ENCODE measurements around the gene MYH10. TPM values are rescaled to one million over a fixed set of nuclear protein-coding genes. Genes with fewer than 3 reads are reported as not detected.

The MYH10 gene
- total RNA-seq, 2 experiments from 2014 or later = 8.3 to 10.3 TPM

DNA sequence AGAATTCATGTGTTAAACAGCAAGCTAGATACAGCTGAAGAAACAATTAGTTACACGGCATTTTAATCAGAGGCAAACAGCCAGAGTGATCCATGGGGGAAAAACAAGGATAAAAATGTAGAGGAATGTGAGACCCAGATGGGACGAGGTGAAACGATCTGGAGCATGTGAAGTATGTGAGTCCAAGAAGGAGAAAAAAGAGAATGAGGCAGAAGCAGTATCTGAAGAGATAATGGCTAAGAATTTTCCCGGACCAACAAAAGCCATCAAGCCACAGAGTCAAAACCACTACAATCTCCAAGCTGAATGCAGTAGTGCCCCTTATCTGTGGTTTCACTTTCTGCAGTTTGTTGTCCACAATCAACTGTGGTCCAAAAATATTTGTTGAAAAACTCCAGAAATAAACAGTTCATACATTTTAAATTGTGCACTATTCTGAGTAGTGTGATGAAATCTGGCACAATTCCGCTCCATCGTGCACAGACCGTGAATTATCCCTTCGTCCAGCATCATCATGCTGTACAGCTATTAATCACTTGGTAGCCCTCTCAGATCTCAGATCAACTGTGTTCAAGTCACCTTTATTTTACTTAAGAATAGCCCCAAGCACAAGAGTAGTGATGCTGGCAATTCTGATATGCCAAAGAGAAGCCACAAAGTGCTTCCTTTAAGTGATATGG is 18.8 kb downstream of the MYH10 start:
- no peaks in the 10 kb centered on the region for H3K9me3 Mint-ChIP-seq
- ChIA-PET POLR2A (no interaction called here), CTCF (no interaction called here)
- H3K27me3 Mint-ChIP-seq = peaks cover 9% of the 10 kb centered on the region
- H3K36me3 Mint-ChIP-seq (ENCODE audit: low read depth) = no peaks in the 10 kb centered on the region
- H3K4me3 Mint-ChIP-seq = no peak overlapping the region
- no peak for DNase-seq
- H3K4me1 Mint-ChIP-seq = no peaks in the 10 kb centered on the region
- no peak overlapping the region for H3K27ac Mint-ChIP-seq

DNA sequence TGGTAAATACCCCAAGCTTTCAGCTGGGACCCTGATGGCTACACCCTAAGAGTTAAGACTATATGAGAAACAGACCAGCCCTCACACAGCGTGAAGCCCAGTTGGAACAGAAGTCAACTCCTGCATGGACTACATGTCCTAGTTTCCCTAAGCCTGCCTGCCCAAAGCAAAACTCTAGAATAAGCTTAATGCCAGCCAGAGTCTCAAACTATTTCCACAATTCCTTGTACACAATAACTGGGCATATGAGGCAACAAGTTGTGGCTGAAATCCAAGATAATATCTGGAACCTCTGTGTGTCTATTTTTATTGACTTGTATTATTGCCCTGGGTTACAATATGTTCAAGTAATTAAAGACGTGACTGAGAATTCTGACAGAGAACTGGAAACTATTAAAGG is 19.4 kb downstream of the MYH10 start:
- Mint-ChIP-seq H3K4me3 (no peak overlapping the region), H3K4me1 (no peaks in the 10 kb centered on the region), H3K36me3 (ENCODE audit: low read depth) (no peaks in the 10 kb centered on the region), H3K27me3 (peaks cover 7% of the 10 kb centered on the region), H3K9me3 (no peaks in the 10 kb centered on the region), H3K27ac (no peak overlapping the region)
- ChIA-PET POLR2A (no interaction called here), CTCF (no interaction called here)
- DNase-seq = no peak

DNA sequence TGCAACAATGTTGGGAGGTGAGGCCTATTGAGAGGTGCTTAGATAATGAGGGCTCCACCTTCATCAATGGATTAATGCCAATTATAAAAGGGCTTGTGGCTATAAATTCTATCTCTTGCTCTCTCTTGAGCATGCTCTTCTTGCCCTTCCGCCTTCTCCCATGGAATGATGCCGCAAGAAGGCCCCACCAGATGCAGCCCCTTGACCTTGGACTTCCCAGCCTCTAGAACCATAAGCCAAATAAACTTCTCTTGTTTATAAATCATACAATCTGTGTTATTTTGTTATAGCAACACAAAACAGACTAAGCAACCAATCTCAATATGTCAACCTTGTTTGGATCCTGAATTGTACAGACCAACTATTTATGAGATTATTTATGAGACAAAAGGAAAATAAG is 20.0 kb downstream of the MYH10 start:
- H3K9me3 Mint-ChIP-seq = no peaks in the 10 kb centered on the region
- H3K36me3 Mint-ChIP-seq (ENCODE audit: low read depth) = no peaks in the 10 kb centered on the region
- ChIA-PET POLR2A (no interaction called here), CTCF (interaction anchor here (0.6 kb wide), 1 partner anchor 30 kb away, joined by 3 read pairs; no protein-coding TSS in a partner anchor)
- H3K4me1 Mint-ChIP-seq = no peaks in the 10 kb centered on the region
- no peak overlapping the region for H3K4me3 Mint-ChIP-seq
- H3K27me3 Mint-ChIP-seq = peaks cover 7% of the 10 kb centered on the region
- no peak overlapping the region for H3K27ac Mint-ChIP-seq
- no peak for DNase-seq

DNA sequence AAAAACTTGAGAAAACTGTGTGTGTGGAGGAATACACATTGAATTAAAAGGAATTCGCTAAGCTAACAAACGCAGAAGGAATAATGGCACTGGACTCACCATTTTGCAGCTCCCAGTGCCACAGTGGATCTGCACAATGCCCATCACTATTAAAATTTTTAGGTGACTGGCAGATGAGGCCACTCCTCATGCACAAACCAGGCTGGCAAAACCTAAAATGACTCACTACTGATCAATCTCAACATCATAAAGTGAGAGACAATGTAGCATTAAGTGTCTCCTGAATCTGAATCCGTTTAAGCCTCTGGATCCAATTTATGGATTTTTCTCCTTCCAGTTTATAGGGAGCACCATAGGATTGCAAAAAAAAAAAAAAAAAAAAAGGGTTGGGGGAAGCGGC is 20.6 kb downstream of the MYH10 start:
- DNase-seq = no peak
- POLR2A ChIA-PET = no interaction called here

DNA sequence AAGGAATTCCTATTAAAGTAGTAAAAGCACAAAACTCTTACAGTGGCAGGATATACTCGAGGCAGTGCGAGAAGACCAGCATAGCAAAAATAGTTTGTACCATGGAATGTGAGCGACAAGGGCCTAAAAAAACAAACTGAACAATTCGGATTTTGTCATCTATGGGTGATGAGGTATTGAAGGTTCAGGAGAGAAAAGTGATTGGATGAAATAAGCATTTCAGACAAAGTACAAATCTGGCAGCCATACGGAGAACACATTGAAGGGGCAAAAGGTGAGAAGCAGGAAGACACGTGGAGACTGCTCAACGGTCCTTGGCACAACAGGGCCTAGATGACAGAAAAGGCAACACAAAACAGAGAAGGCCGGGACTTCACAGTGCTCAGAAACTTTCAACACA is 22.5 kb downstream of the MYH10 start:
- no peak for DNase-seq
- Mint-ChIP-seq H3K9me3 (no peaks in the 10 kb centered on the region), H3K36me3 (ENCODE audit: low read depth) (no peaks in the 10 kb centered on the region), H3K27ac (no peak overlapping the region), H3K4me1 (no peaks in the 10 kb centered on the region), H3K4me3 (no peak overlapping the region), H3K27me3 (peaks cover 2% of the 10 kb centered on the region)
- POLR2A ChIA-PET = no interaction called here
- CTCF ChIA-PET = no interaction called here

More for the DNA sequence above, 20.6 kb downstream of the MYH10 start:
- Mint-ChIP-seq H3K27me3 (peaks cover 4% of the 10 kb centered on the region), H3K27ac (no peak overlapping the region), H3K9me3 (no peaks in the 10 kb centered on the region), H3K4me1 (no peaks in the 10 kb centered on the region), H3K36me3 (ENCODE audit: low read depth) (no peaks in the 10 kb centered on the region), H3K4me3 (no peak overlapping the region)
- CTCF ChIA-PET = interaction anchor here (0.6 kb wide), 2 partner anchors 31 to 515 kb away, joined by 3 read pairs; no protein-coding TSS in a partner anchor

DNA sequence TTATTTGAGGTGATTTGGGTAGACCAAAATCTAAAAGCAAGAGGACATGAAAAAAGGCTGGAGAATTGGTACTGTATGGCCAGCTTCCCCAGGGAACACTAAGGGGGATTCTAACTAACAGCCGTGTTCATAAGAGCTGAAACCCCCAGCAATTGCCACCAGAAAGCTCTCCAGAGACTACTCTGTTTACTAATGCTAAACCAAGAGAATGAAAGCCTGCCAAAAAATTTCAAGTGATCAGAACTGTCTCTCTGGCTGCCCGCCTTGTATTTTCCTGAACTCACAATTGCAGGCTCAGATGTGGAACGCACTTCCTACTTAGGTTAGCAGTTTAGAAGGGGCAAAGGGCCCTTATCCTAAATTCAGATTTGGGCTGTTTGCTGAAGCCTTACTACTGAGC is 24.1 kb downstream of the MYH10 start:
- no peaks in the 10 kb centered on the region for H3K4me1 Mint-ChIP-seq
- no peak for DNase-seq
- H3K36me3 Mint-ChIP-seq (ENCODE audit: low read depth) = no peaks in the 10 kb centered on the region
- POLR2A ChIA-PET = no interaction called here
- H3K27me3 Mint-ChIP-seq = peaks cover 2% of the 10 kb centered on the region
- H3K27ac Mint-ChIP-seq = no peak overlapping the region
- CTCF ChIA-PET = no interaction called here
- H3K4me3 Mint-ChIP-seq = no peak overlapping the region
- no peaks in the 10 kb centered on the region for H3K9me3 Mint-ChIP-seq

DNA sequence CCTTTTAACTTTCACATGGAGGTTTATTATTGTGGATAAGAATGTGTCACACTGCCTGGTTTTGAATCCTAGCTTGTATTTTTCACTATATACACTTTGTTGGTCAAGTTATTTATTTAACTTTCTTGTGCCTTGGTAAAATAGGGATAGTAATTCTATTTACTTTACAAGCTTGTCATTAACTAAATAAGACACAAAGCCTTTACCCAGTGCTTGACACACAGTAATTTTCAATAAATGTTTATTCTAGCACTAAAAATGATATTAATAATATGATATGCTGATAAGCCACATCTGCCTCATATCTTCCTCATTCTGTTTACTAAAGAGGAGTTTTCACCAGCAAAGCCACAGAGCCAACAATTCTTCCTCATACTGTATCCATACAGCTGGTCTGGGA is 27.8 kb downstream of the MYH10 start:
- Mint-ChIP-seq H3K27me3 (peaks cover 2% of the 10 kb centered on the region), H3K27ac (no peak overlapping the region), H3K4me3 (no peak overlapping the region), H3K36me3 (ENCODE audit: low read depth) (no peaks in the 10 kb centered on the region), H3K9me3 (no peaks in the 10 kb centered on the region), H3K4me1 (no peaks in the 10 kb centered on the region)
- CTCF ChIA-PET = no interaction called here
- no peak for DNase-seq
- POLR2A ChIA-PET = no interaction called here

DNA sequence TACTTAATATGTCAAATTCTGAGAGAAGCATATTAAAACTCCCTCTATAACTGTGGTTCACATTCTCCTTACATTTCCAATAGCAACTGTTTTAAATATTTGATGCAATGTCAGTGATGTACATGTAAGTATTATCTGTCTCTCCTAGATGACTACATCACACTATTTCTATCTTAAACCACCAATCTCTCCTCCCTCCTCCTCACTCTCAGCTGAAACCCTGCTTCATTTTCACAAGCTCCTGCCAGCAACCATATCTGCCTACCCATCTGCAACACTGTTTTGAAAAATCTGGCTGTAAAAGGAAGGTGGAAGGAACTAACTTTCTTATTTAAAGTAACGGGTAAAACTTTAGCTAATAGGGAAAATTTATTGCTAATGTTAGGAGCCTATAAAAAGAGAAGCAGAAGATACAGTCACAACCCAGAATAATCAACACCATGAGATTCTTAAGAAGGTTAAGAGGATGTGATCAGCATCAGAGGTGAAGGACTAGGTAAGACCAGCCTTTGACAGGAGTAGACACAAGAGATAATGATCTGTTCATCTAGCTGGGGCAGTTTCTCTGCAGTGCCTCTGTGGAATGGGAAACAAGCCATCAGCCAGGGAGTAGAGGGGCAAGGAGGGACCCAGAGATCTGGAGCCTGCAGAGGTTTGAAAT is 31.0 kb downstream of the MYH10 start:
- CTCF ChIA-PET = no interaction called here
- Mint-ChIP-seq H3K27ac (no peak overlapping the region), H3K4me3 (no peak overlapping the region), H3K9me3 (no peaks in the 10 kb centered on the region), H3K36me3 (ENCODE audit: low read depth) (no peaks in the 10 kb centered on the region), H3K4me1 (no peaks in the 10 kb centered on the region), H3K27me3 (peaks cover 2% of the 10 kb centered on the region)
- no peak for DNase-seq
- POLR2A ChIA-PET = no interaction called here

DNA sequence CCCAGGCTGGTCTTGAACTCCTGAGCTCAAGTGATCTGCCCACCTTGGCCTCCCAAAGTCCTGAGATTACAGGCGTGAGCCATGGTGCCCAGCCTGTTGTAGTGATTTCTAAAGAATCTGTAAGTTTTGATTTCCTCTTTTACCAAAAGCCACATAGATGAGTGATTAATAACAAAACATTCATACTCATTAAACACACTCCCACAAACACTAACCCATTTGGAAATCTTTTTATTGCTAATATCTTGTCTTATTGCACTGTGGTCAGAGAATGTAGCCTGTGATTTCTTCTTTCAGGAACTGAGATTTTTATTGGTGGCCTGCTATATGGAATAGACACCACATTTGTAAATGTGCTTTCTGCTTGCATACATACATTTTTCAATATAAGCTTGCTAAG is 31.6 kb downstream of the MYH10 start:
- ChIA-PET POLR2A (no interaction called here), CTCF (no interaction called here)
- no peak for DNase-seq
- Mint-ChIP-seq H3K27ac (no peak overlapping the region), H3K4me3 (no peak overlapping the region), H3K36me3 (ENCODE audit: low read depth) (no peaks in the 10 kb centered on the region), H3K9me3 (no peaks in the 10 kb centered on the region), H3K4me1 (no peaks in the 10 kb centered on the region), H3K27me3 (peaks cover 3% of the 10 kb centered on the region)

DNA sequence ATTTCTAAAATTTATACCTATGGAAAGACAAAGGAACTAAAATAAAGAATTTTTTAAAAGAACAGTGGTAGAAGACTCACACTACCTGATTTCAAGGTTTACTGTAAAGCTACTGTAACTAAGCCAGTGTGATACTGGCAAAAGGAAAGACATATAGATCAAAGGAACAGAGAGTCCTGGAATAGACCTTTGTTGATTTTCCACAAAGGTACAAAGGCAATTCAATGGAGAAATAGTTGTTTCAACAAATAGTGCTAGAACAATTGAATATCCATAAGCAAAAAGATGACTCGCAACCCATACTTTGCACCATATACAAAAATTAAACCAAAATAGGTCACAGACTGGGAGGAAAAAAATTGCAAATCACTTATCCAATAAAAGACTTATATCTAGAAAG is 36.7 kb downstream of the MYH10 start:
- Mint-ChIP-seq H3K9me3 (no peaks in the 10 kb centered on the region), H3K27me3 (peaks cover 8% of the 10 kb centered on the region), H3K4me1 (no peaks in the 10 kb centered on the region), H3K36me3 (ENCODE audit: low read depth) (no peaks in the 10 kb centered on the region), H3K4me3 (no peak overlapping the region), H3K27ac (no peak overlapping the region)
- ChIA-PET POLR2A (no interaction called here), CTCF (no interaction called here)
- no peak for DNase-seq

DNA sequence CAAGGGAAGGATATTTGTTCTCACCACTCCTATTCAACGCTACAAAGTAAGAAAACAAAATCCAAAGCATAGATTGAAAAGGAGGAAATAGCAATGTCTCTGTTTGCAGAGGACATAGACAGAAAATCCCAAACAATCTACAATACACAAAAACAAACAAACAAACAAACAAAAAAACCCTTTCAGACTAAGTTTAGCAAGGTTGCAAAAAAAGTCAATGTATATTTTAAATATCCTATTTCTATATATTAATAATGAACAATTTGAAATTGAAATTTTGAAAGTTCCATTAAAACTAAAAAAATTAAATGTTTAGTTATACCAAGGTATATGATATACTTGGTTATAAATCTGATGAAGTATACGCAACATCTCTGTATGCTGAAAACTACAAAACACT is 37.2 kb downstream of the MYH10 start:
- Mint-ChIP-seq H3K36me3 (ENCODE audit: low read depth) (no peaks in the 10 kb centered on the region), H3K9me3 (no peaks in the 10 kb centered on the region), H3K27ac (no peak overlapping the region), H3K4me1 (no peaks in the 10 kb centered on the region), H3K4me3 (no peak overlapping the region), H3K27me3 (peaks cover 8% of the 10 kb centered on the region)
- no peak for DNase-seq
- ChIA-PET CTCF (no interaction called here), POLR2A (no interaction called here)

DNA sequence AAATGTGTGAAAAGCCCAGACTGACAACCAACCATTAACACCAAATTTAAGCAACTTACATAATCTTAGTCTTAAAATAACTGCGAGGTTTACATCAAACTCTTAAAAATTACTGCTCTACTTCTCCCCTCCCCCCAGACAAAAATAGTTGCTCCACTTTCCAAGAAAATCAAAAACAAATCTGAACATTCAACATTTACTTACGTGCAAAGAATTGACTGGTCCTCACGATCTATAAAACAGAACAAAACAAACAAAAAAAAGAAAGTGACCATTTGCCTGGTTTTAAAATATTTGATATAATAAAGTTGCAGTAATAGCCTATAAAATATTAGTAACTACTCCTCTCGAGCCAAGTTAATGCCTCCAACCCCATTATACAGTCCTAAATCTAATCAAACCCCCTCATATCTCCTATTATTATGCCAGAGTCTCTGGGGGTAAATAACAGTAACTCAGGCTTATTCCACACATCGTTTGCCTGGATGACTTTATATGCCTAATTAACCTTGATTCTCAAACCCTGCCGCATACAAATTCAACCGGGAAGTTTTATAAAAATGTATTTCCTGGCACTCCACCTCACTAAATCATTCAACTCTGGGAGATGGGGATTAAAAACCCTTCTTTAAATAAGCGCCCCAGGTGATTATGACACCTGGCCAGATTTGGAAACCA is 41.5 kb downstream of the MYH10 start:
- CTCF ChIA-PET = no interaction called here
- no peak for DNase-seq
- no peaks in the 10 kb centered on the region for H3K4me1 Mint-ChIP-seq
- H3K27me3 Mint-ChIP-seq = peaks cover 7% of the 10 kb centered on the region
- no peak overlapping the region for H3K4me3 Mint-ChIP-seq
- H3K36me3 Mint-ChIP-seq (ENCODE audit: low read depth) = no peaks in the 10 kb centered on the region
- no peak overlapping the region for H3K27ac Mint-ChIP-seq
- H3K9me3 Mint-ChIP-seq = no peaks in the 10 kb centered on the region
- POLR2A ChIA-PET = no interaction called here

DNA sequence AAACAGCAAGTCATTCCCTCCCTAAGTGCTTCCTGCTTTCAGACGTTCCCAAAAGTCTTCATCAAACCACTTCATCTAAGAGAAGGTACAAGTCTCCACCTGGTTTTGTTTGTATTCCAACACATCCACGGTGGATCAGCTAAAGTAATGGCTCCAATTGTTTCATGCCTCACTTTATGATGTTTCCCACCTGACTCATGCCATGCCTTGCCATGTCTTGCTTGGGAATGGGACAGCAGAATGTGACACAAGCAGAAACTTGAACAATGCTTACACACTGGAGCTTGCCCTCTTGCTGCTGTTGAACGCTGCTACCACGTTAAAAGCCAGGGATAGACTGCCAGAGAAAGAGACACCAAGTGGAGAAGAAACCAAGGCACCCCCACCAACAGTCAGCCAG is 43.8 kb downstream of the MYH10 start:
- Mint-ChIP-seq H3K36me3 (ENCODE audit: low read depth) (no peaks in the 10 kb centered on the region), H3K27me3 (peaks cover 3% of the 10 kb centered on the region), H3K9me3 (no peaks in the 10 kb centered on the region), H3K27ac (no peak overlapping the region), H3K4me1 (no peaks in the 10 kb centered on the region), H3K4me3 (no peak overlapping the region)
- ChIA-PET CTCF (no interaction called here), POLR2A (no interaction called here)
- no peak for DNase-seq

DNA sequence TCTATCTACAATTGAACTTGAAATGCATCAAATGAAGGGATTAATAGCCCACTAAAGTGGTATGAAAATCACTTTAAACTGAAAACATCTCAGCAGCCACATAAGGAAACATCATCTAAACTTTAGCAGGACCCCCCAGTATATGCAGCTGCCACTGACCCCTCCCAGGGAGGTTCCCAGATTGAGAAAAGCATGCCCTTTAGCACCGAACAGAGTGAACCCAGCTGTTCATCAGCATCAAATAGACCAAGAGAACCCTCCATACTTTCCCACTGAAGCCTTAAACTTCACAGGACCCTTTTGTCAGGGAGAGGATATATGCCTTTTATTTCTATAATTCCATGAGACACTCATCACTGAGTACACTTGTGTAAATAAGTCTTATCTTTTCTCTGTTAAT is 44.6 kb downstream of the MYH10 start:
- no peak overlapping the region for H3K27ac Mint-ChIP-seq
- no peak overlapping the region for H3K4me3 Mint-ChIP-seq
- CTCF ChIA-PET = no interaction called here

More for the DNA sequence above, 44.6 kb downstream of the MYH10 start:
- no peak for DNase-seq
- no peaks in the 10 kb centered on the region for H3K36me3 Mint-ChIP-seq (ENCODE audit: low read depth)
- POLR2A ChIA-PET = no interaction called here
- no peaks in the 10 kb centered on the region for H3K9me3 Mint-ChIP-seq
- peaks cover 5% of the 10 kb centered on the region for H3K4me1 Mint-ChIP-seq
- H3K27me3 Mint-ChIP-seq = no peaks in the 10 kb centered on the region
